RWPE2 (cell line): ENCODE results near the gene DNMT3A.
A peak's percentile ranks its signal among the peaks of the same experiment; 100 is the strongest.

Experiments used
- ATAC-seq: fragments of 200-7000 bp; cut with Tn5 transposase; 3 replicates; pipeline ENCODE4 v1.9.1; 2021; ENCODE audit warnings: low read depth
- DNase-seq: peaks from one replicate; pipeline ENCODE4 v3.0.0-alpha.2; 2020; ENCODE audit warnings: low spot score
- H3K27ac ChIP-seq: fragments of 450-650 bp; 2 replicates; pipeline ENCODE4 v1.5.1; 2017; ENCODE audit warnings: mild to moderate bottlenecking; ENCODE audit not compliant: poor library complexity, severe bottlenecking
- H3K27me3 ChIP-seq: fragments of 250-450 bp; sonication (Bioruptor Pico); 2 replicates; pipeline ENCODE4 v1.5.1; 2021; ENCODE audit warnings: mild to moderate bottlenecking, moderate library complexity; ENCODE audit not compliant: insufficient read depth, poor library complexity, severe bottlenecking
- H3K36me3 ChIP-seq: fragments of 250-450 bp; sonication (Bioruptor Pico); 2 replicates; pipeline ENCODE4 v1.5.1; 2020; ENCODE audit warnings: low read depth, mild to moderate bottlenecking, moderate library complexity
- H3K4me1 ChIP-seq: fragments of 250-450 bp; sonication (Bioruptor Pico); 2 replicates; pipeline ENCODE4 v1.5.1; 2021; ENCODE audit warnings: mild to moderate bottlenecking, moderate library complexity; ENCODE audit not compliant: insufficient read depth, poor library complexity, severe bottlenecking
- H3K4me3 ChIP-seq: fragments of 250-450 bp; sonication (Bioruptor Pico); 2 replicates; pipeline ENCODE4 v1.5.1; 2021; ENCODE audit warnings: mild to moderate bottlenecking, moderate library complexity; ENCODE audit not compliant: severe bottlenecking
- H3K9me3 ChIP-seq: fragments of 250-450 bp; sonication (Bioruptor Pico); 2 replicates; pipeline ENCODE4 v1.5.1; 2021; ENCODE audit warnings: mild to moderate bottlenecking, moderate library complexity; ENCODE audit not compliant: severe bottlenecking
- TF ChIP-seq, protein P1 (sequence below): fragments of 450-650 bp; IDR thresholded peaks from one replicate; pipeline ENCODE4 v1.5.1; 2017; ENCODE audit warnings: mild to moderate bottlenecking, moderate library complexity; ENCODE audit not compliant: poor library complexity, severe bottlenecking

DNMT3A gene

DNA sequence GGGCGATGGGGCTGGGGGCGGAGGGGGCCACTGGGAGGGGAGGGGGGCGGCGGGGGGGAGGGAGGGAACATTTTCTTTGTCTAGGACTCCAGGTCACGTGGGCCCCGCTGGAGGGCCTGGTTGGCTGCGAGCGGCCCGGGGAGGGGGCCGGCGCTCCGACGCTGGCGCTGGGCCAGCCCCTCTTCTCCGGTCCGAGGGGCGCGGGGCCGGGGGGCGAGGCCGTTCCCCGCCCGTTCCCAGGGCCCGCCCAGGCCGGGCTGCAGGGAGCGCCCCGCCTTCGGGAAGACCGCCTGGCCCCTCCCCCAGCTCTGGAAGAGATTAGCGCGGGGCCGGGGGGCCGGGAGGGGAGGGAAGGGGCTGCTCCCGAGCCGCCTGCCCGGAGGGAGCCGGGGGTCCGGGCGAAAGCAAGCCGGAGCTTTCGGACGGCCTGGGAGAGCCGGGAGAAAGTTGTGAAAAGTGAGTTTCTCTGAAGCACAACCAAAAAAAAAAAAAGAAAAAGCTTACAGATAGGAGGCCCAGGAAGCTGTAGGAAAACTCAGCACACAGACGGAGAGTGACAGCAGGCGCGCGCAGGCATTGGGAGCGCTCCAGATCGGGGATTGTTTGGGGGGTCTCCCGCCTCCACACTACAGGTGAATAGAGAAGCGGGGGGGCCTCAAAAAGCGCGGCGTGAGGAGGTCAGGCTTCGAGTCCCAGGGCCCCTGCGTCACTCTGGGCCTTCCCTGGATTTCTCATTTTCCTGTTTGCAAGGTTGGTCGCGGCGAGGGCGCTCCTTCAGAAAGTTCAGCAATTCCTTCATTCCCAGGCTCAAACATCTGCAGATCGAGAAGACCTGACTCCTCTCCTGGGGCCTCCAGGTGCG is 89.2 kb downstream of the DNMT3A start:
- Histone ChIP-seq H3K27me3 (no peaks in the 10 kb centered on the region), H3K4me1 (no peaks in the 10 kb centered on the region), H3K36me3 (no peaks in the 10 kb centered on the region), H3K4me3 (peak overlapping the region; percentile 44), H3K27ac (peak overlapping the region; percentile 24), H3K9me3 (no peaks in the 10 kb centered on the region)
- ATAC-seq (peak; percentile 59), DNase-seq (no peak)
- TF ChIP-seq, protein P1, sequence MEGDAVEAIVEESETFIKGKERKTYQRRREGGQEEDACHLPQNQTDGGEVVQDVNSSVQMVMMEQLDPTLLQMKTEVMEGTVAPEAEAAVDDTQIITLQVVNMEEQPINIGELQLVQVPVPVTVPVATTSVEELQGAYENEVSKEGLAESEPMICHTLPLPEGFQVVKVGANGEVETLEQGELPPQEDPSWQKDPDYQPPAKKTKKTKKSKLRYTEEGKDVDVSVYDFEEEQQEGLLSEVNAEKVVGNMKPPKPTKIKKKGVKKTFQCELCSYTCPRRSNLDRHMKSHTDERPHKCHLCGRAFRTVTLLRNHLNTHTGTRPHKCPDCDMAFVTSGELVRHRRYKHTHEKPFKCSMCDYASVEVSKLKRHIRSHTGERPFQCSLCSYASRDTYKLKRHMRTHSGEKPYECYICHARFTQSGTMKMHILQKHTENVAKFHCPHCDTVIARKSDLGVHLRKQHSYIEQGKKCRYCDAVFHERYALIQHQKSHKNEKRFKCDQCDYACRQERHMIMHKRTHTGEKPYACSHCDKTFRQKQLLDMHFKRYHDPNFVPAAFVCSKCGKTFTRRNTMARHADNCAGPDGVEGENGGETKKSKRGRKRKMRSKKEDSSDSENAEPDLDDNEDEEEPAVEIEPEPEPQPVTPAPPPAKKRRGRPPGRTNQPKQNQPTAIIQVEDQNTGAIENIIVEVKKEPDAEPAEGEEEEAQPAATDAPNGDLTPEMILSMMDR = no peak

DNA sequence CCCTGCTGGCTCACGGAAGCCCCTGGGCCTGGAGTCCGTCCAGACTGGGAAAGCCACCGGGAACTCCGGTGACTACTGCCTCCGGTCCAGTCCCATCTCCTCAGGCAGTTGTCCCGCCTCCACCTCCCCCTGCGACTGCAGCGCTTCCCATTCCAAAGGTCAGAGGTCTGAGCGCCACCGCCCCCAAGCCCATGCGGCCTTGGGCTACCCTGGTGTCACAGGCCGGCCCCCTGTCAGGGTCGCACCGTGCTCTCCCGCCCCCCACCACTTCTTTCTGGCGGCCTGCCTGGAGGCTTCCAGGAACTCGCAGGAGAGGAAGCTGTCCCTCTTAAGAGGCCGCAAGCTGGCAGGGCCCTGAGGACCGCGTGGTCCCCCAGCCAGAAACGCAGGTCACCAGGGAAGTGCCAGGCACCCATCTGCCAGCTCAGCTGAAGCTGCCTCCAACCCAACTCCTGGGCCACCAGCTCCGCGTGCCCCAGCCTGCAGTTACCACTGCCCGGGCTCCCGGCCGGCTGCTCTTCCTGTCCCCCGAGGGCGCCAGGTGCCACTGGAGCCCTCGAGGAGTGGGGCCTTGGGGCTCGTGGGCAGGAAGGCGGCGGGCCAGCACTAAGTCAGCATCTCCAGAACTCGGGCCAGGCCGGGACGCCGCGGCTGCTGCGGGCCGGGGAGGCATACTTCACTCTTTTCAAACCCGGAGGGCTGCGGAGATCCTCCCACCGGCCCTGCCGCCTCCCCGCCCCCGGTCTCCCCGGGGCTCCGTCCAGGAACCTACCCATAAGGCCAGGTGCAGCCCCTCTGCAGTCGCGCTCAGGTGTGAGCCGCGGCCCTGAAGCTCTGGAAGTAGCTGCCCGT is 90.1 kb downstream of the DNMT3A start:
- peak overlapping the region; percentile 24 for H3K27ac ChIP-seq
- DNase-seq (no peak), ATAC-seq (peak; percentile 70)
- H3K9me3 ChIP-seq = no peaks in the 10 kb centered on the region
- H3K36me3 ChIP-seq = no peaks in the 10 kb centered on the region
- peak overlapping the region; percentile 44 for H3K4me3 ChIP-seq
- no peaks in the 10 kb centered on the region for H3K27me3 ChIP-seq
- no peaks in the 10 kb centered on the region for H3K4me1 ChIP-seq
- TF ChIP-seq, protein P1 = no peak

DNA sequence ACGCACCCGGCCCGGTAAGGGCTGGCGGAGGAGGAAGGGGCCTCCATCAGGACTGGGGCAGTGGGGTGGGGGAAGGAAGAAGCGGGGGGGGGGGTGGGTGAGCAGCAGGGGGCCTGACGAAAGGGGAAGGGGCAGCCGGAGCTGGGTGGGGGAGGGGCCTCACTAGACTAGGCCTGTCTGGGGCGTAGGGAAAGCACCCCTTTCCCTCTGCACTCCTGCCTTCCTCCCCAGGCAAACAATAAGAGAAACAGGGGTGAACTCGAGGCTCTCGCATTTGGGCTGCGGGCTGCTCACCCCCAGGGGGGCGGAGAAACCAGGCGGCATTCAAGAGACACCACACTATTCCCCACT is 90.7 kb downstream of the DNMT3A start:
- ATAC-seq = no peak
- no peaks in the 10 kb centered on the region for H3K4me1 ChIP-seq
- peak overlapping the region; percentile 44 for H3K4me3 ChIP-seq
- TF ChIP-seq, protein P1 = no peak
- no peaks in the 10 kb centered on the region for H3K27me3 ChIP-seq
- H3K36me3 ChIP-seq = no peaks in the 10 kb centered on the region
- no peaks in the 10 kb centered on the region for H3K9me3 ChIP-seq
- peak overlapping the region; percentile 24 for H3K27ac ChIP-seq
- no peak for DNase-seq

DNA sequence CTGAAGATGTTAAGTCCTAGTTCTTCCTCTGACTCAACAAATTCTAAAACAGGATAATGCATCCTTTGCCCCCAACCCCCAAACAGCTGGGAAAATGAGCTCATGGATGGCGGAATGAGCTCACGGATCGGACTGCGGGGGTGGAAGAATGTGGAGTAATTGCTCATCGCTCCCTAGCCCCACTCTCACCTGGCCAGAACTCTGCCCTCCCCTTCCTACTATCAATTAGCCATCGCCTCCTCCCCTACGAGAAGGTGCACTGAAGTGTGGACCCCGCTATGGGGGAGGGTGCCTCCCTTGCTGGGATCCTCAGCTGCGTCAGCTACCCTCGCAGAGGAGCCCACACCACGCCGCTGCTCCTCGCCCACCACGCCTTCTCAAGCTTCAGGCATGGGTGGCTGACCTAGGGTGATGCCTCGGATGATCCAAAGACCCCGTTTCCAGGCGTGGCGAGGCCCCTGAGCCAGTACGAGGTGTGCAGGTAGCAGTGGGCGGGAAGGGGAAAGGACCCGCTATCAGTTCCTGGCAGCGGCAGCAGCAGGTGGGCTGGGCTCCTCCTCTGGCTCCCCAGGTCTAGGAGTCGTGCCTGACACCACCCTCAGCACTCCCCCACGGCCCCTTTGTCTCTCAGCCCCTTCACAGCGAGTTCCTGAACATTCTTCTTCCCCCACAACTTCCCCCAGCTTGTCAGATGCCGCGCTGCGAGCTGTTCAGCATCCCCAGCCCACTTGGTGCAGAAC is 91.2 kb downstream of the DNMT3A start:
- DNase-seq (no peak), ATAC-seq (no peak)
- Histone ChIP-seq H3K27me3 (no peaks in the 10 kb centered on the region), H3K27ac (no peak overlapping the region), H3K4me3 (no peak overlapping the region), H3K36me3 (no peaks in the 10 kb centered on the region), H3K9me3 (no peaks in the 10 kb centered on the region), H3K4me1 (no peaks in the 10 kb centered on the region)
- TF ChIP-seq, protein P1 = no peak
